Femur (tissue), 1 donor: ENCODE results near the gene KLC4.
"Not testable (repeated sequence)": the region's sequence is repeated elsewhere in the genome, so short reads cannot be mapped to it uniquely, and the experiment has no call there.

Source experiments
- DNase-seq: peaks from one replicate; pipeline ENCODE4 v3.0.0-alpha.2; 2017

The KLC4 gene

GRCh38 chr6:43037197-43037596 is 22.2 kb upstream of the KLC4 start:
- DNase-seq, result no peak

DNA sequence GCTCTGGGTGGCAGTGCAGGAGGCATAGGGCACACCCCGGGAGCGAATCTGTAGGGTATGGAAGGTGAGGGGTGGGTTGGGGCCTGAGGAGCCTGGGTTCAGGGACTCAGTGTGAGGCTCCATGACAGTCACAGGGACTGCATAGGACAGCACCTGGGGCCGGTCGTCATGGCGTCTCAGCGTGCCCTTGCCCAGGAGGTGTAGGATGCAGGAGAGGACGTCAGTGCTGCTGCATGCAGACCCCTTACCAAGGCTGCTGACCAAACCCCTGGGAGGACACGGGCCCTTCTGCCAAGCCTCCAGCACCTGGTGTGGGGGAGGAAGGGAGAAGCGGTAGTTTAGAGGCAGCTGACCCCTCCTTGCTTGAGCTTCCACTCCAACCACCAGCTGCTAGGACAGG is 21.7 kb upstream of the KLC4 start:
- DNase-seq, result no peak

DNA sequence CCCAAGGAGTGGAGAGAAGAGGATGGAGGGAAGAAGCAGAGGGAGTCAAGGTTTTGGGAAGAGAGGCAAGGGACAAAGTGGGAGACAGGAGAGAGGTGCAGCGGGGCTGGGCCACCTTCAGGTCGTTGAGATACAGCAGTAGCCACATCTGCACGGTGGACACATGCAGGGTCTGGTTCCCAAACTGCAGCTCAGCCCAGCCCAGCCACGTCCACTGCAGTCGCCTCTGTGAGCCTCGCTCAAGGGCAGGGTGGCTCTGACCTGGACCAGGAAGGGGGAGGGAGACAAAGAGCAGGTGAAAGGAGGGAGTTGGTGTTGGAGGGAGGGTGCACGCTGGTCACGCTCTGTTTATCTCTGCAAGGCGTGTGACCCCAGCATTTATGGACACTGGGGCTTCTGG is 20.7 kb upstream of the KLC4 start:
- no peak for DNase-seq

DNA sequence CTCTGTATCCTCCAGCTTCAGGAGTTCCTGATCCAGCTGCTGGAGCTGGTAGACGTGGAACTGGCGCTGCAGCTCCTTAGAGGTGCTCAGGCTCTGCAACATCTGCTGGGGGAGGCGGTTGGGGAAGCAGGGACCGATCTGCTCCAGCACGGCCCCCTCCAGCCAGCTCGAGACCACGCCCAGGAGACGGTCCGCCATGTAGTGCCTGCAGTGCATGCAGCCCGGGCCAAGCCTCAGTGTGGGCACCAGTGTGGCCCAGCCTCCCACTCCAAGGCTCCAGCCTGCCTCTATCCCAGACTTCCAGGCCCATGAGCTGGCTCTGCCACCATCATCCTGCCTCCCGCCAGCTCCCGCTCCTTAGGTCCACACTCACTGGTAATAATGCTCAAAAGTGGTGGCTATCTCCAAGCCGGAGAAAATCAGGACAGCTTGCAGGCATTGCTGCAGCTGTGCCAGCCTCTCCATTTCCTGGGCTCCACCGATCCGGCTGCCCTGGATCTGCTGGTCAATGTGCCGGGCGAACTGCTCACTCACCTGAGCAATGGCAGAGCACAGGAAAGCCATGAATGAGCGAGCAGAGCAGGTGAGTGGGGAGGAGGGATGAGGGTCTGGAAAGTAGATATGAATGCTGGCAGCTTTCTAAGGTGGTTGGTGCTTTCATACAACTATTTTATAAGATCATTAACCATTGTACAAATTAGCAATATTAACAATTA is 18.7 kb upstream of the KLC4 start:
- DNase-seq, result no peak

GRCh38 chr6:43041475-43041874 is 18.0 kb upstream of the KLC4 start:
- DNase-seq, result not testable (repeated sequence)

- no peak for DNase-seq
Measured at GRCh38 chr6:43043310-43043709, 16.1 kb upstream of the KLC4 start.

- no peak for DNase-seq
Measured at GRCh38 chr6:43045371-43045930, 14.0 kb upstream of the KLC4 start.

GRCh38 chr6:43047998-43048397 is 11.4 kb upstream of the KLC4 start:
- DNase-seq, result no peak

- no peak for DNase-seq
Measured at GRCh38 chr6:43050981-43051380, 8.4 kb upstream of the KLC4 start.

GRCh38 chr6:43052225-43052841 is 7.1 kb upstream of the KLC4 start:
- DNase-seq, result no peak

- DNase-seq, result peak; percentile 56
Measured at GRCh38 chr6:43052842-43053544, 6.4 kb upstream of the KLC4 start.

- peak; percentile 97 for DNase-seq
Measured at GRCh38 chr6:43053545-43054205, 5.8 kb upstream of the KLC4 start, which contains the start of gene CUL7. TSS of gene CUL7 (minus strand) at chr6:43053851. CDS start at chr6:43052788, 1,063 bp downstream.

DNA sequence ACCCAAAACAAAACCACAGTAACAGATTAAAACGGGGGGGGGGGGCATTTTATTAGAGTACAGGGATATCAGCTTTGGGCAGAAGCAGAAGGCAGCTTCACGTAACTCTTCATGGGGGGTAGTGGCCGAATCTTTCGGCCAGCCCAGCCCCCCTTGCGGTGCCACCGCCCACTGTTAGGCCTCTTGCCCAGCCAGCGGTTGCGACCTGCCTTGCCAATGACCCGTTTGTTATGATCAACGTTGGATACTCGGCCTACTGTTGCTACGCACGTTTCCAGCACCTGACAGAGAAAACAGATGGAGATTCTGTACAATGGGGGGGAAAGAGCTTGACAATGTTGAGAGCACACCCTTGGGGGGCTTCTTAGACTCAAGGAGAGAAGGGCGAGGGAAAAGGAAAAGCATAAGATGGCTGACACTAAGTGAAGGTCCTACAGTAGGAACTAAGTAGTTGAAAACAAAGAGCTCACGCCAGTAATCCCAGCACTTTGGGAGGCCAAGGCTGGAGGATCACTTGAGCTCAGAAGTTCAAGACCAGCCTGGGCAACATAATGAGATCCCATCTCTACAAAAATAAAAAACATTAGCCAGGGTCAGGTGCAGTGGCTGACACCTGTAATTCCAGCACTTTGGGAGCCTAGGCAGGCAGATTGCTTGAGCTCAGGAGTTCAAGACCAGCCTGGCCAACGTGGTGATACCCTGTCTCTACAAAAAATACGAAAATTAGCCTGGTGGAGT is 5.1 kb upstream of the KLC4 start:
- peak; percentile 48 for DNase-seq

- no peak for DNase-seq
Measured at GRCh38 chr6:43055966-43056365, 3.5 kb upstream of the KLC4 start.

DNA sequence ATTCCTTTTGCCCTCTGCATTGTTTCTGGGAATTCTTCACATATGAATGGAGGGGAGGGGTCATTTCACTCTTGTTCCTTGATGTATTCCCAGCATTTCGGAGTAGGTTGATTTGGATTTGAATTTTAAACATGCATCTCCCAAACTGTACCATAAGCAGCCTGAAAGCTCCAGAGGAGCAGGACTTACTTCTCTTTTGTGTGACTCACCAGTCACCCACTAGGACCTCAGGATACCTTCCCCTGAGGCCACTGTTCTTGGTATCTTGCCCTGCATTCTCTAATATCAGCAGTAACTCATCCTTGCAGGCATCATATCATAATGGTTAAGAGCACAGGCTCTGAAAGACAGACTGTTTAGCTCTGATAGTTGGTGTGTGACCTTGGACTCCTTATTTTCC is 900 bp upstream of the KLC4 start:
- no peak for DNase-seq

DNA sequence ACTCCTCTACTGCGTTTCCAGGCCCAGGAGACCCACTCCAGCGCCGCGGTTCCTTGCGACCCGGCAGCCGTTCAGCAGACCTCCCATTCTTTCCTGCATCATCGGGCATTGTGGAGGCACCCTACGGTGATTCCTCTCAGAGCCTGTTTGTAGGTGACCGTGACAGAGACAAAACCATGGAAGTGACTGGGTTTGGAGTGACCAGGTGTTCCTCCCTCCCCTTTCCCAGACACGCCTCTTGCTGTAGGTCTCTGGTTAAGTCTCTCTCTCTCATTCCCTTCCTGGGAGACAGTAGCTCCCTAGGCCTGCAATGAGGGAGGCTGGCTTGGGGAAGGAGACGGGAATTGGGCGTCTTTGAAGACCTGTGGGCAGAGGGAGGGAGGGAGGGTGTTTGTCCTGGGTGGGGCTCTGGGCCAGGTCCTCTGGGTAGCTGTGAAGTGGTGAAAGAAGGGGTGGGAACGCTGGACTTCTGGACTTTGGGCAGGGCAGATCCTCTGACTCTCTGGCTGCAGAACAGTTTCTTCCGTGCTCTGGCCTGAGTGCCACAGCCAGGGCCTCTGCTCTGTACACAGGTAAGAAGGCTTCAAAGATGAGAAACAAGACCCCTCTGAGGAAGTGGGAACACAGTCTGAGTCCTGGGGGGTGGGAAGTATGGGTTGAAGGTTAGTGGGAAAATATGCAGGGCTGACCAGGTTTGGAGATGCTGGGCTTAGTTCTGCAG is 763 bp downstream of the KLC4 start:
- DNase-seq, result no peak

GRCh38 chr6:43060755-43061633 is 1.6 kb downstream of the KLC4 start:
- DNase-seq, result no peak

GRCh38 chr6:43061861-43062260 is 2.4 kb downstream of the KLC4 start:
- DNase-seq, result no peak

GRCh38 chr6:43062818-43063217 is 3.4 kb downstream of the KLC4 start:
- DNase-seq, result no peak

GRCh38 chr6:43070028-43070632 is 10.7 kb downstream of the KLC4 start:
- no peak for DNase-seq
